H1 (cell line): ENCODE results near the gene FOXRED1.

Experiments
- ATF2 ChIP-seq: IDR thresholded peaks from 2 replicates; pipeline ENCODE4 v1.6.1; 2012; ENCODE audit warnings: low read length, inconsistent platforms
- ATF3 ChIP-seq: IDR thresholded peaks from 2 replicates; pipeline ENCODE4 v1.6.1; 2011; ENCODE audit warnings: low read depth, mild to moderate bottlenecking, low read length; ENCODE audit not compliant: insufficient read depth
- CHD2 ChIP-seq: IDR thresholded peaks from 2 replicates; pipeline ENCODE4 v1.6.1; 2012; ENCODE audit warnings: low read length, improper control_type of control experiment
- CTCF ChIP-seq, 3 experiments: IDR thresholded peaks; 1 replicate in 2 of 3; 2 replicates in 1 of 3; pipeline versions ENCODE4 v1.5.1 to v1.6.1; 2011; ENCODE audit warnings: low read length in 3 of 3, mild to moderate bottlenecking in 3 of 3, inconsistent platforms in 2 of 3, low read depth in 1 of 3, moderate library complexity in 1 of 3; ENCODE audit not compliant: insufficient read depth in 1 of 3; ENCODE audit errors: control extremely low read depth in 1 of 3
- EZH2 ChIP-seq: fragments of 200-600 bp; sonication (generic); IDR thresholded peaks from 2 replicates; pipeline ENCODE4 v1.7.1; 2012; ENCODE audit warnings: low read depth, mild to moderate bottlenecking, moderate library complexity, low read length, inconsistent platforms; ENCODE audit not compliant: severe bottlenecking
- POLR2A ChIP-seq, 2 experiments: IDR thresholded peaks; 1 replicate in 1 of 2; 2 replicates in 1 of 2; pipeline ENCODE4 v1.6.1; 2011; ENCODE audit warnings: low read depth in 2 of 2, low read length in 2 of 2, mild to moderate bottlenecking in 2 of 2; ENCODE audit errors: control extremely low read depth in 1 of 2
- SRF ChIP-seq: IDR thresholded peaks from 2 replicates; pipeline ENCODE4 v1.6.1; 2011; ENCODE audit warnings: mild to moderate bottlenecking, low read depth, low read length, moderate library complexity

GRCh38 chr11:126318574-126319373 is 49.8 kb downstream of the FOXRED1 start:
- TF ChIP-seq EZH2: no peak
- TF ChIP-seq POLR2A (IDR thresholded peaks at IDR 0.05; ENCODE audit: control extremely low read depth in 1 of 2, low read depth in 2 of 2, low read length in 2 of 2): no peak
- TF ChIP-seq SRF: no peak
- no peak for TF ChIP-seq CTCF (IDR thresholded peaks at IDR 0.05; ENCODE audit: control extremely low read depth in 1 of 3, insufficient read depth in 1 of 3, low read depth in 1 of 3, low read length in 3 of 3)
- TF ChIP-seq ATF3: no peak
- no peak for TF ChIP-seq CHD2
- no peak for TF ChIP-seq ATF2
